PC-3 (cell line): ENCODE measurements around the gene TTYH2.

Experiments used
- CTCF ChIP-seq: fragments of 300-600 bp; sonication (generic); conservative IDR thresholded peaks from 2 replicates; pipeline ENCODE4 v1.5.1; 2017; ENCODE audit warnings: antibody characterized with exemption, low read depth, mild to moderate bottlenecking, low read length
- EZH2 ChIP-seq: fragments of 300-600 bp; sonication (generic); IDR thresholded peaks from one replicate; pipeline ENCODE4 v1.6.1; 2017; ENCODE audit warnings: antibody characterized with exemption, mild to moderate bottlenecking, low read length; ENCODE audit not compliant: unreplicated experiment

- TF ChIP-seq CTCF, result no peak
- no peak for TF ChIP-seq EZH2
Observed at GRCh38 chr17:74280093-74280513, 66.7 kb downstream of the TTYH2 start.
